Hematopoietic multipotent progenitor cell treated with erythropoietin and hydrocortisone succinate and interleukin-3 and kit ligand, for 17 days (in vitro differentiated cells): ENCODE data around the gene PASK.
"Not testable (repeated sequence)": the region's sequence is repeated elsewhere in the genome, so short reads cannot be mapped to it uniquely, and the experiment has no call there.

Source experiments
- DNase-seq: peaks from one replicate; pipeline ENCODE4 v3.0.0-alpha.2; 2015; ENCODE audit warnings: low spot score

Gene PASK

DNA sequence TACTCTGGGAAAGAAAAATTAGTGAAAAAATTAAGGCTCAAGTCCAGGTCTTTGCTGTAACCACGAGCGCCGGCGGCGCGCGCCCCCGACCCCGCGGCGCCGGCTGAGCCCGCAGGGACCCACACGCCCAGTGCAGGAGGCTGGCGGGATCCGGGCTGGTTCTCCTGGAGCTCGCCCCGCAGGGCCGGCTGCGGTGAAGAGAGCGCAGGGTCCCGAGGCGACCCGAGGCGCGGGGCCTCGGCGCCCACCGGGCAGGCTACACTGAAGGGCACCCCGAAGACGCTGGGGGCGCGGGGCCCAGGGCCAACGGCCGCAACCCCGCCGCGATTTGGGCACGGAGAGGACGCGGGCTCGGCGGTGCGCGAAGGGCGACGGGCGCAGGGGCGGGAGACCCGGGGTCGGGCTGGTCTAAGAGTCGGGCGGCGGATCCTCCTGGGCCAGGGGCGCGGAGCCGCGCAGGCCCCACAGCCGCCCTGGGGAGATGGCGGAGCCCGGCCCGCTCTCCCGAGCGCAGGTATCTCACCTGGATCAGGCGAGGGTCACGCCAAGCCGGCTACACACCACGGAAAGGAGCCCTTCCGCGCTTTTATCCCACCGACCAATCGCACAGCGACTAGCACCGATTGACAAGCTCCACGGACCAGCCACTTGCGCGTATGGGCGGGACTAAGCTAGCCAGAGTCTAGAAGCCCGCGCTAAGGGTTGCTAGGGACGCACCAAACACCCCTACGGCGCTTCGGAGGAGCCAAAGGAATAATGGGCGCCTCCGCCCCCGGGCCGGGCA, at the start of gene PASK:
PASK (minus strand) TSS at position 582 of the 784 bp plus-strand sequence. CDS start 6,440 bp downstream, outside the sequence.
- DNase-seq = peak; percentile 87

GRCh38 chr2:241198381-241199279, 49.4 kb upstream of the PASK start:
- DNase-seq = no peak

- no peak for DNase-seq
Observed at GRCh38 chr2:241197947-241198346, 48.7 kb upstream of the PASK start.

DNA sequence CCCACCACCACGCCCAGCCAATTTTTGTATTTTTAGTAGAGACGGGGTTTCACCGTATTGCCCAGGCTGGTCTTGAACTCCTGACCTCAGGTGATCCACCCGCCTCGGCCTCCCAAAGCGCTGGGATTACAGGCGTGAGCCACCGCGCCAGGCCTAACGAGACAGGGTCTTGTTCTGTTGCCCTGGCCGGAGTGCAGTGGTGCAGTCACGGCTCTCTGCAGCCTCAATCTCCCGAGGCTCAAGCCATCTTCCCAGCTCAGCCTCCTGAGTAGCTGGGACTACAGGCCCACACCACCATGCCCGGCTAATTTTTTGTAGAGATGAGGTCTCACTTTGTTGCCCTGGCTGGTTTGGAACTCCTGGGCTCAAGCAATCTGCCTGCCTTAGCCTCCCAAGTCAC, 48.0 kb upstream of the PASK start:
- DNase-seq = not testable (repeated sequence)

- no peak for DNase-seq
Observed at GRCh38 chr2:241195506-241196130, 46.3 kb upstream of the PASK start.

- DNase-seq = no peak
Observed at GRCh38 chr2:241194811-241195210, 45.5 kb upstream of the PASK start.

DNA sequence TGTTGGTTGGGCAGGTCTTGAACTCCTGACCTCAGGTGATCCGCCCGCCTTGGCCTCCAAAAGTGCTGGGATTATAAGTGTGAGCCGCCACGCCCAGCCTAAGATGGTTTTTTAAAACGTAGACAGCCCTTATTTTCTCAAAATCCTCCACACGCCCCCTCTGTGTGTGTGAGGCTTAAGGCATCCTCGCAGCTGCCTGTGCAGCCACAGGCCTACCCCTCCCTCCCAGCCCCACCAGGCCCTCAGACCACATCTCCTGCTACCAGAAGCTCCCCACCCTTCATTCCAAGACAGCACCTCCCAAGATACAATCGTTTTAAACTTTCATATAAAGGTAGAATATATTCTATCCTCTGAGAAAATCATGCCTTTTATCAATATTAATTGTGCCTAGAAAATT, 44.0 kb upstream of the PASK start:
- DNase-seq = no peak

DNA sequence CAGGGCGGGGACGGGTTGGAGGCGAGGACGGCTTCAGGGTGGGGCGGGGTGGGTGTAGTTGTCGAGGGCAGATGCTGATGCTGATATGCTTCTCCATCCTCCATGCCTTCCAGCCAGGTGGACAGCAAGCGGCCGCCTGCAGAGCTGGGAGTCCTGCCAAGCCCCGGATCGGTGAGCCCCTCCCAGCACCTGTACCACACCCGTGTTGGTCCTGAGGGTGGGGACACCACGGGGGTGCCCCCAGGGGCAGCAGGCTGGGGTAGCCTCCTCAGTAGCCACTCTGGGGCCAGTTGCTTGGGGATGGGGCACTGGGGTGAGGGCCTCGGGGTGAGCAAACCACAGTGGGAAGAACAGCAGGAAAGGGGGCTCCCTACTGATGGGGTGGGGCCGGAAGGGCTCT, 41.8 kb upstream of the PASK start:
- peak; percentile 32 for DNase-seq

DNA sequence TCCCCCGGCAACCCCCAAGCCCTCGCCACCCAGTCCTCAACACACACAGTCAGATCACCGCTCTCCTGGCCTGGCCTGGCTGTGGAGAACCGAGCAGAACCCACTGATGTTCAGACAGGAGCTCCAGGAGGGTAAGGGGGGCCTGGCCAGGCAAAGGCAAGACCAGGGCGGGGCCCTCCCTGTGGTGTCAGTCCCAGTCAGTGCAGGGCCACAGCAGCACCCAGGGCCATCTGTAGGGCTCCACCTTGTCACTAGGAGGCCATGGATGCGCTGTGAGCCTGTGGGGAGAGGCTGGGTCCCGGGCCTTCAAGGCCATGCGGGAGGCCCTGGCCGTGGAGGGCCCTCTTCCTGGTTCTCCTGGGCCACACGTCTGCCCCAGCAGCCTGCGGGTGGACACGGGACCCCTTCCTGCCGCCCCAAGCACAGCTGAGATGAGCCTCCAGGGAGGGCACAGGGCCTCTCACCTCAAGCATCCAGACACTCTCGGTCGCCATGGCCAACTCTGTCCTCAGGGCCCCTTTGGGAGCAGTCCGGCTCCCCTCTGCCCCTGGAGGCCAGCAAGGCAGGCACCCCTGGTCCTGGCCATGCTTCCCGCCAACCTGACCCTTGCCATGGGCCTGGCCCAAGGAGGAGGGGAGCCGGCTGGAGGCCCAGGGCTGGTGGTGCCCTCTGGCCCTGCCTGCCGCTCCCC, 41.2 kb upstream of the PASK start:
- DNase-seq = no peak

GRCh38 chr2:241189856-241190201, 40.6 kb upstream of the PASK start:
- no peak for DNase-seq

- DNase-seq = no peak
Observed at GRCh38 chr2:241189093-241189855, 40.0 kb upstream of the PASK start.

DNA sequence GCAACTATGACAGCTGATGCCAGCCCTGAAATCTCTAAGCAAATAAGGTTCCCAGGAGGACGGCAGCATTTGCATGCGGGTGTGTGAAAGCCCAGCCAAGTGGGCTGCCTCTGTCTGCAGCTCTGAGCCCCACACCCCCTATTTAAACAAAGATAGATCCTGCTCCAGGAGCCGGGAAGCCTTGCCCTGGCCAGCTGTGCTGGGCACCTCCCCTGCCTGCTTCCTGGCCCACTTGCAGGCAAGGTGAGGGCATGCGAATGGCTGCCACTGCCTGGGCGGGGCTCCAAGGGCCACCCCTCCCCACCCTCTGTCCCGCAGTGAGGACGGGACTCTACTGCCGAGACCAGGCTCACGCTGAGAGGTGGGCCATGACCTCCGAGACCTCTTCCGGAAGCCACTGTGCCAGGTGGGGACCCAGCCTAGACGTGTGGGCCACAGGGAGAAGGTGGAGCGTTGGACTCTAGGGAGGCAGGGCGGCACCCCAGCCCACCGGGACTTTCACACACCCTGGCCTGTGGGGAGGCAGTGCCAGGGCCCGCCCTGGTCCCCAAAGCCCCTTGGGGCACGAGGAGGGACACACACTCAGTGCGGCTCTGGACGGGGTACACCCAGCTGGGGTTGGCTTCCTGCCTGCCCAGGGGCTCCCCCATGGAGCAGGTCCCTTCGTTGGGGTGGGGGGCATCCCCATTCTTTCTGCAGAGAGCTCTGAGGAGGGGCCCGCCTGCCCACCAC, 39.3 kb upstream of the PASK start, which contains the start of gene ANO7:
ANO7 (plus strand) TSS at position 317 of the 732 bp plus-strand sequence. CDS start 1,387 bp downstream, outside the sequence.
- DNase-seq = no peak

DNA sequence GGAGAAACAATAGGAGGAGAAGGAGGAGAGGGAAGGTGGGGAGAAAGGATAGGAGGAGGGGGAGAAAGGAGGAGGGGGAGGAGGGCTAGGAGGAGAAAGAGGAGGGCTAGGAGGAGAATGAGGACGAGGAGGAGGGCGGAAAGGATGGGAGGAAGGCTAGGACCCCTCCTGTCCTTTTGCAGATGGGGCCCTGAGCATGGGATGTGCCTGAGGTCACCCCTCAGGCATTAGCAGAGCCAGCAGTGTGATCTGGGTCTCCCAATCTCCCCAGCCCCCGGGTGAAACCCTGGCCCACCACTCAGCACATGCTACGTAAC, 38.6 kb upstream of the PASK start:
- DNase-seq = no peak

DNA sequence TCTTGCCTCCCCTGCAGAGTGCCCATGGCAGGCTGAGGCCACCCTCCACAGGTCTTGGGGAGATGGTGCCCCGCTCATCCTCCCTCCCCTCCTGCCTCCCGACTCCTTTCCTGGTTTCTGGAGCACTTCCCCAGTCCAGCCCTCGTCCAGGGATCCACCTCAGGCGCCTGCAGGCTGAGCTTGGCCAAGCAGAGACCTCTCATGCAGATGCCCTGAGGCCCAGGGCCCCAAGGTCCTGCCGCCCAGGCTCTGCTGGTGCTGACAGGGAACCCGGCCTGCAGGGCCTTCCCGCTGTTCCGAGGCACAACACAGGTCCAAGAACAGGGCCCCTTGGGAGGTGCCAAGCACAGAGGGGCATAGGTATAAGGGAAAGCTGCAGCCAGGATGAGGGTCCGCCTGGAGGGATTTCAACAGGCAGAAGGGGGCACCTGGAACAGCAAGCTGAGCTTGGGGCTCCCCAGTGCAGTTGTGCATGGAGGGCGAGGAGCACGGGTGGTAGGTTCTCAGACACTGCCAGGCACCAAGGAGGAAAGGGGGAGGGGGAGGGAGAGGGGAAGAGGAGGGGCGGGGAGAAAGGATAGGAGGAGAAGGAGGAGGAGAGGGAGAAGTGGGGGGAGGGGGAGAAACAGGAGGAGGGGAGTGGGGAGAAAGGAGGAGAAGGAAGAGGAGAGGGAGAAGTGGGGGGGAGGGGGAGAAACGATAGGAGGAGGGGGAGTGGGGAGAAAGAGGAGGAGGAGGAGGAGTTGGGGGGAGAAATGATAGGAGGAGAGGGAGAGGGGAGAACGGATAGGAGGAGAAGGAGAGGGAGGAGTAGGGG, 38.0 kb upstream of the PASK start:
- no peak for DNase-seq

GRCh38 chr2:241185961-241186360, 36.7 kb upstream of the PASK start:
- no peak for DNase-seq

DNA sequence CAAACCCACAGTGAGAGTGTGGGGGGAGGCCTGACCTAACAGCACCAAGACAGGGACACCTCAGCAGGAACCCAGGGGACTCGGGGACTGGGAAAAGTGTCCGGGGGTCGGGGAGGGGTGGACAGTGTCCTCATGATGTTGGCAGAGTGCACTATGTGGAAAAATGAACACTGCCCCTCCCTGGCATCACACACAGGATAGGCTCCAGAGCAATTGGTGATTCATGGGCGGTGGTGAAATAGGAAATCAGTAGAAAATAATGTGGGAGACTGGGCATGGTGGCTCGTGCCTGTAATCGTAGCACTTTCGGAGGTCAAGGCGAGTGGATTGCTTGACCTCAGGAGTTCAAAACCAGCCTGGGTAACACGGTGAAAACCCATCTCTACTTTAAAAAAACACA, 35.6 kb upstream of the PASK start:
- no peak for DNase-seq

DNA sequence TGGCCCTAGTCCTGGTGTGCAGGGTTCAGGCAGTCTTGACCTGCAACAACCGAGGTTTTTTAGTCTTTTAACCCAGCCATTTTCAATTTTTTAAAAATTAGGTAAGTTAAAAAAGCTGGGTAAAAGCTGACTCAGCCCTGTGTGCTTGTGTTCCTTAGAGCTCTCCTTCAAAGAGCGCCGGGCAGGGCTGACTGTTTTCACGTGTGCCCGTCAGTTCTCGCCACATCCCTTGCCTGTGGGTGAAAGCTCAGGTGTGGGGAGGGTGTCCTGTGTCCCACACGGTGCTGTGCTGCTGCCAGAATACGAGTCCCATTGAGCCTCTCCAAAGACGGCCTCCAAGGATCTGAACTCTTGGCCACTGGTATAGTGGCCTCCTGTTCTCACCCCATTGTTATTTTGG, 33.9 kb upstream of the PASK start:
- no peak for DNase-seq

- DNase-seq = no peak
Observed at GRCh38 chr2:241182531-241183133, 33.4 kb upstream of the PASK start.

DNA sequence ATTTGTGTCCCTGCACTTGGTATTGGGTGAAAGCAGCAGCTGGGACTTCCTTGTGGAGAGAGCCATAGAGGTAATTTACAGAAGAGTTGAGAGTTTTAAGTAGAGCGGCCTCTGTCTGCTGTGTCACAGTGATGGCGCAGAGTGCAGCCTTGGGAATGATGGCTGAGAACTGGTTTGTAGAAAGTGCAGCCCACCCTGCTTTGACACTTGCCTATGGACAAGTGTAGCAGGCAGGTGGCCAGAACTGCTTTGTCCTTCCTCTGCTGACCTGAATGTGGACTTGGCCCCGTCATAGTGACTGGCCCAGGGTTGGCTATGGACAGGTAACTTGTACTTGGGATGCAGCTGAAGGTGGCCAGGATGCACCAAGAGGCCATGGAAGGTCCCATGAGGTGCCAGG, 32.9 kb upstream of the PASK start:
- DNase-seq = no peak
